CD4-positive, alpha-beta T cell (primary cell): ENCODE data around the gene TMIE. TPM values are rescaled to one million over a fixed set of nuclear protein-coding genes. Genes with fewer than 3 reads are reported as not detected.
"Not testable (repeated sequence)": the region's sequence is repeated elsewhere in the genome, so short reads cannot be mapped to it uniquely, and the experiment has no call there.

Experiments used
- ATAC-seq: fragments of 200-7000 bp; cut with Tn5 transposase; one replicate; pipeline ENCODE4 v1.10.0; 2022; ENCODE audit warnings: mild to moderate bottlenecking; ENCODE audit not compliant: poor library complexity
- CTCF ChIA-PET: fragments of 350-600 bp; sonication (Branson Sonifier 250); formaldehyde crosslinking; loops from one replicate; lab custom pipeline; 2021; ENCODE audit warnings: antibody characterized with exemption, inconsistent platforms; lab: Charles Lee
- POLR2A ChIA-PET: fragments of 350-600 bp; sonication (Branson Sonifier 250); formaldehyde crosslinking; loops from one replicate; lab custom pipeline; 2021; ENCODE audit warnings: antibody characterized with exemption, inconsistent platforms; lab: Charles Lee
- DNase-seq, 14 experiments: peaks; one replicate each; pipeline ENCODE4 v3.0.0-alpha.2; 2013 to 2020; ENCODE audit warnings: mixed read lengths in 2 of 14
- H3K27ac ChIP-seq, 2 donors: one replicate each; pipeline versions ENCODE4 v1.5.1 to v1.7.0; 2013; ENCODE audit warnings: low read length in 2 of 2, low read depth in 1 of 2, mild to moderate bottlenecking in 1 of 2
- H3K27me3 ChIP-seq, 2 experiments: 1 replicate in 1 of 2; 2 replicates in 1 of 2; pipeline versions ENCODE4 v1.6.1 to v1.7.0; 2013; ENCODE audit warnings: low read length in 2 of 2, control low read depth in 1 of 2, mild to moderate bottlenecking in 1 of 2, moderate library complexity in 1 of 2; ENCODE audit not compliant: insufficient read depth in 2 of 2, control insufficient read depth in 1 of 2
- H3K36me3 ChIP-seq: one replicate; pipeline ENCODE4 v1.6.1; 2013; ENCODE audit warnings: low read length, control low read depth; ENCODE audit not compliant: insufficient read depth
- H3K4me1 ChIP-seq: one replicate; pipeline ENCODE4 v1.6.1; 2013; ENCODE audit warnings: low read length, control low read depth; ENCODE audit not compliant: insufficient read depth
- H3K4me3 ChIP-seq: one replicate; pipeline ENCODE4 v1.5.1; 2013; ENCODE audit warnings: mild to moderate bottlenecking, low read length, moderate library complexity
- H3K9me3 ChIP-seq, 2 experiments: 1 replicate in 1 of 2; 2 replicates in 1 of 2; pipeline versions ENCODE4 v1.6.1 to v1.7.0; 2013; ENCODE audit warnings: low read length in 2 of 2, mild to moderate bottlenecking in 2 of 2, control low read depth in 1 of 2, moderate library complexity in 1 of 2; ENCODE audit not compliant: control insufficient read depth in 1 of 2, insufficient read depth in 1 of 2
- H3K27ac Mint-ChIP-seq: one replicate; pipeline ENCODE4 v1.8.0; 2020; ENCODE audit warnings: mixed read lengths
- H3K27me3 Mint-ChIP-seq: one replicate; pipeline ENCODE4 v1.8.0; 2021; ENCODE audit warnings: mixed read lengths
- H3K36me3 Mint-ChIP-seq: one replicate; pipeline ENCODE4 v1.8.0; 2021; ENCODE audit warnings: low read depth, mixed read lengths
- H3K4me1 Mint-ChIP-seq: one replicate; pipeline ENCODE4 v1.8.0; 2021; ENCODE audit warnings: low read depth, mixed read lengths
- H3K4me3 Mint-ChIP-seq: one replicate; pipeline ENCODE4 v1.8.0; 2020; ENCODE audit warnings: mild to moderate bottlenecking, mixed read lengths
- H3K9me3 Mint-ChIP-seq: one replicate; pipeline ENCODE4 v1.8.0; 2020; ENCODE audit warnings: mixed read lengths
- CTCF ChIP-seq: fragments of 200-600 bp; IDR thresholded peaks from one replicate; pipeline ENCODE4 v1.8.0; 2022; ENCODE audit warnings: antibody characterized with exemption, mild to moderate bottlenecking
- intact Hi-C, 2 experiments: fragments of 100-400 bp; cut with DNase I in 1 of 2; cut with micrococcal nuclease in 1 of 2; formaldehyde crosslinking; loops; one replicate each; pipeline versions ENCODE4 v1.15.1 to v1.9.0; 2023 to 2025; cut with DNase I, micrococcal nuclease
- total RNA-seq, 174 experiments: library from RNA in 2 of 174; stranded (reverse) in 2 of 174; gene quantifications; one replicate each; pipeline ENCODE4 v1.2.3 and lab custom pipeline; 2021 to 2026

Gene TMIE
- total RNA-seq, 2 experiments from 2014 or later: 0.92 to 1.2 TPM

GRCh38 chr3:46703013-46703520, 1.9 kb downstream of the TMIE start:
- no peaks in the 10 kb centered on the region for H3K36me3 Mint-ChIP-seq
- ATAC-seq: no peak
- ChIA-PET POLR2A (no interaction called here), CTCF (interaction anchor here (0.6 to 0.8 kb wide), 2 partner anchors 132 to 206 kb away, joined by 3 read pairs; no protein-coding TSS in a partner anchor)
- peaks cover 32% of the 10 kb centered on the region for H3K4me1 Mint-ChIP-seq
- intact Hi-C loops: loop anchor here in 1 of 2 experiments (10.0 kb wide), 1 partner anchor 622 kb away; no protein-coding TSS in a partner anchor
- no peak overlapping the region for H3K27ac ChIP-seq
- no peaks in the 10 kb centered on the region for H3K9me3 Mint-ChIP-seq
- H3K4me1 ChIP-seq: peaks cover 40% of the 10 kb centered on the region
- H3K36me3 ChIP-seq: no peaks in the 10 kb centered on the region
- H3K27ac Mint-ChIP-seq: peak overlapping the region; percentile 6
- TF ChIP-seq CTCF: no peak
- H3K4me3 Mint-ChIP-seq: no peak overlapping the region
- DNase-seq: no peak
- H3K4me3 ChIP-seq: no peak overlapping the region
- peaks cover 0 to 7% of the 10 kb centered on the region in 2 experiments for H3K9me3 ChIP-seq
- no peaks in the 10 kb centered on the region for H3K27me3 Mint-ChIP-seq
- peaks cover 0 to 9% of the 10 kb centered on the region in 2 experiments for H3K27me3 ChIP-seq

DNA sequence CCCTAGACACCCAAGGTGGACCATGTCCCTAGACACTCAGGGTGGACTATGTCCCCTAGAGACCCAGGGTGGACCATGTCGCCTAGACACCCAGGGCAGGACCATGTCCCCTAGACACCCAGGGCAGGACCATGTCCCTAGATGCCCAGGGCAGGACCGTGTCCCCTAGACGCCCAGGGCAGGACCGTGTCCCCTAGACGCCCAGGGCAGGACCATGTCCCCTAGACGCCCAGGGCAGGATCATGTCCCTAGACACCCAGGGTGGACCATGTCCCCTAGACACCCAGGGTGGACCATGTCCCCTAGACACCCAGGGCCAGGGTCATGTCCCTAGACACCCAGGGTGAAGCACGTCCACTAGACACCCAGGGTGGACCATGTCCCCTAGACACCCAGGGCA, 3.2 kb downstream of the TMIE start:
- H3K9me3 Mint-ChIP-seq, H3K27ac Mint-ChIP-seq, CTCF ChIA-PET, H3K27me3 Mint-ChIP-seq, H3K4me3 Mint-ChIP-seq, H3K4me3 ChIP-seq, H3K36me3 ChIP-seq, DNase-seq, H3K9me3 ChIP-seq, H3K27me3 ChIP-seq, H3K36me3 Mint-ChIP-seq, H3K27ac ChIP-seq, POLR2A ChIA-PET, ATAC-seq: not testable (repeated sequence)
- intact Hi-C loops: loop anchor here (2.0 to 10.0 kb wide), 3 partner anchors 294 to 620 kb away; no protein-coding TSS in a partner anchor
- H3K4me1 Mint-ChIP-seq: peaks cover 24% of the 10 kb centered on the region
- peaks cover 37% of the 10 kb centered on the region for H3K4me1 ChIP-seq

DNA sequence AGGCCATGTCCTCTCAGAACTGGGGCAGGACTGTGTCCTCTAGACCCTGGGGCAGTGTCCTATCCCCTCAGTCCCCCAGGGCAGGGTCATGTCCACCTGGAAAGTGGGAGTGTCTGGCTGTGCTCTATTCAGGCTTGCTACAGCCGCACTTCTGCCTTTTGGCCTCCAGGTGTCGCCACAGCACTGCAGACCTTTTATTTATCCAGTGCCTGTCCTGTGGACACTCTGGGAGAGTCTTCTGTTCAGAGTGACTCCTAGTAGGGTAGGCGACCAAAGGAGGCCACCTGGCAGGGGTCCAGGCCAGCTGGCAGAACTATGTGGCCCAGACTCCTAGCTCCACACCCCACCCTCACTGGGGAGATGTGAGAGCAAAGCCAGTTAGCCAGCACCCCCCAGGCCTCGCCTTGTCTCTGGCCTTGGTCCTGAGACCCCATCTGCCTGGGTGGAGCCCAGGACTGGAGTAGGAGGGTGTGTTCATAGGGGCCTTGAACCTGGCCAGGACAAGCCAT, 3.9 kb downstream of the TMIE start:
- POLR2A ChIA-PET: no interaction called here
- intact Hi-C loops: loop anchor here (1.0 to 10.0 kb wide), 7 partner anchors 190 to 1082 kb away; no protein-coding TSS in a partner anchor
- H3K9me3 ChIP-seq: peaks cover 0 to 7% of the 10 kb centered on the region in 2 experiments
- Mint-ChIP-seq H3K27me3 (no peaks in the 10 kb centered on the region), H3K36me3 (peaks cover 5% of the 10 kb centered on the region), H3K4me3 (no peak overlapping the region), H3K9me3 (no peaks in the 10 kb centered on the region), H3K27ac (no peak overlapping the region), H3K4me1 (peaks cover 17% of the 10 kb centered on the region)
- no peaks in the 10 kb centered on the region for H3K36me3 ChIP-seq
- peaks cover 0 to 9% of the 10 kb centered on the region in 2 experiments for H3K27me3 ChIP-seq
- TF ChIP-seq CTCF: peak; percentile 99
- peak; percentile 88 for ATAC-seq
- H3K27ac ChIP-seq: no peak overlapping the region
- peaks cover 30% of the 10 kb centered on the region for H3K4me1 ChIP-seq
- H3K4me3 ChIP-seq: no peak overlapping the region
- CTCF ChIA-PET: no interaction called here
- DNase-seq: peak; percentile 47 to 83 (median 59)
